ENCODE measurements around the gene ZDHHC11B.
"Not testable (repeated sequence)": the region's sequence is repeated elsewhere in the genome, so short reads cannot be mapped to it uniquely, and the experiment has no call there.

ZDHHC11B gene

GRCh38 chr5:785181-785705 lies 714 bp upstream of the ZDHHC11B start:
- peak; percentile 65 for FAIRE-seq
- not testable (repeated sequence) for DNase-seq (ENCODE audit: insufficient read length, low spot score)

DNA sequence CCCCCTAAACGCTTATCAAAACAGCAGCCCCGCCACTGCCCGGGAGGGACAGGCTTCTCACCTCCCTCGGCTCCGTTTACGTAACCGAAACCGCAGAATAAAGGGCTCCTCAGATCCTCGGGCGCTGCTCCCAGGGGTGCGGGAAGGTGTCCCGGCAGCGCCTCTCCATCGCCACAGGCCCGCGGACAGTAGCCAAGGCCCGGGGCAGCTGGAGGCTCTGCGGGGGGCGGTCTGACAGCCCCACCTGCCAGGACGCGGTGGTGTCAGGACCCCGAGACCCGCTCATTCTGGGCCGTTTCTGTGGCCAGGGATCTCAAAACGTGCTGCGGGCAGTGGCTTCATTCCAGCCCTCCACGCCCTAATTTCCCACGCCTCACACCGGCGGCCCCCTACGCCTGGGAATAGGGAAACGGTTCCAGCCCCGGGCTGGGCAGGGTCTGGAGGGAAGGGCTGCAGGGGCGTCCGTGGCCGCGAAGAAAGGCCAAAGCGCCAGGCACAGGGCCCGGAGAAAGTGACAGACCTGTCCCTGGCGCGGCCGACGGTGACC lies 575 bp downstream of the ZDHHC11B start:
- FAIRE-seq, result peak; percentile 33
- DNase-seq (ENCODE audit: insufficient read length, low spot score), result not testable (repeated sequence)

DNA sequence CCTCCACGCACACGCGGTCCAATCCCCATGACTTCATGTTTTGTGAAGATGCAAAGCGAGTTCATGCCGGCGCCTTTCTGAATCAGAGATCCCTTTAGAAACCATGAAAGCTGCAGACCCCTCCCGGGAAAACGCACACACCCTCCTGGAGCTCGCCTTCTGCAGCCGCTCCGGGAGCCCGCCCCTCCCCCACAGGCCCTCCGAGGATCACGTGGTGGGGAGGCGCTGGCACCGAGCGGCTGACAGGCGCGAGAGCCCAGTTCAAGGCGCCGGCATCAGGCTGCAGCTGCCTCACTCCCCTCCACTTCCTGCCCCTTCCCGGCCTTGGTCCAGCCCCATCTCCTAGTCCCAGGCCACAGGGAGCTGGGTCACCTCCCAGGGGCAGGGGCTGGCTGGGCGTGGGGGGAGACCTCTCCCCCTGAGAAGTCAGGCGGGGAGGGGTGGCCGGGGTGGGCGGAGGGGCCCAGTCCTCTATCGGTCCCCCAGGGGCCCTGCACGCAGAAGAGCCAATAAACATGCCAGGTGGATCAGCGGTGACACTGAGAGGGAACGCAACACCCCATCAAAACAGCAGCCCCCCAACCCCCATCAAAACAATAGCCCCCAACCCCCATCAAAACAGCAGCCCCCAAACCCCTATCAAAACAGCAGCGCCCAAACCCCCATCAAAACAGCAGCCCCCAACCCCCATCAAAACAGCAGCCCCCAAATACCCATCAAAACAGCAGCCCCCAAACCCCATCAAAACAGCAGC lies 1.3 kb downstream of the ZDHHC11B start:
- DNase-seq (ENCODE audit: insufficient read length, low spot score), result not testable (repeated sequence)
- FAIRE-seq, result peak; percentile 83

DNA sequence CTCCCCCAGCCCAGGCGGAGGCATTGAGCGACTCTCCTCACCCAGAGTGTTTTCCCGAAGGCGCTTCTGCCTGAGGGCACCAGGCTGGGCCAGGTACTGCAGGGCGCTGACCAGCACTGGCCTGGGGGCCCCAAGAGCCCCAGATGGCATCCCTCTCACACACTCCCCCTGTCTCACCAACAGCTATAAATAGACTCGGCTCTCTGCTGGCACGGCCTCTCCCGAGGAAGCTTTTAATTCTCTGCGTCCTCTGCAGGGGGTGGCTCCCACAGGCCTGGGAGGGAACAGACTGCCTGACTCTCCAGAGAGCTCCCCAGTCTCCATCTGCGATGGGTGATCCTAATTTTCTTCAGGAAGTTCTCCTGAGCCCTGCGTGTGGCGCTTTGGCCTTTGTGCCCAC lies 2.2 kb downstream of the ZDHHC11B start:
- DNase-seq (ENCODE audit: insufficient read length, low spot score); FAIRE-seq: not testable (repeated sequence)

- not testable (repeated sequence) for FAIRE-seq; DNase-seq (ENCODE audit: insufficient read length, low spot score)
Observed at GRCh38 chr5:780571-780970, 4.0 kb downstream of the ZDHHC11B start.

GRCh38 chr5:778967-779366 lies 5.6 kb downstream of the ZDHHC11B start:
- peak; percentile 31 for FAIRE-seq
- DNase-seq (ENCODE audit: insufficient read length, low spot score), result not testable (repeated sequence)

DNA sequence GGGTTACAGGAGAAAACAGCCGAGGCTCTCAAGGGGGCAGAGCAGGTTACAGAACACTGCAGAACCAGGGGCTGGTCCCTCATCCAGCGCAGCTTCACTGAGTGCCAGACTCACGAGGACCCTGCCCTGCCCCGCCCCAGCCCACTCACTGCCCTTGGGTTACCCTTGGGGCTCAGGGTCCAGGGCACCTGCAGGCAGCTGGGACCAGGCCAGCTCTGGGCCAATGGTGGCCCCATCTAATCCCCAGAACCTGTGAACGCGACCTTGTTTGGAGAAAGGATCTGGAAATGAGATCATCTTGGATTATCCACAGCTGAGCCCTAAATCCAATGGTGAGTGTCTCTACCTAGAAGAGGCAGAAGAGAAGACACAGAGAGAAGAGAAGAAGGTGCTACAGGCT lies 6.1 kb downstream of the ZDHHC11B start:
- peak; percentile 87 for FAIRE-seq
- DNase-seq (ENCODE audit: insufficient read length, low spot score), result not testable (repeated sequence)

DNA sequence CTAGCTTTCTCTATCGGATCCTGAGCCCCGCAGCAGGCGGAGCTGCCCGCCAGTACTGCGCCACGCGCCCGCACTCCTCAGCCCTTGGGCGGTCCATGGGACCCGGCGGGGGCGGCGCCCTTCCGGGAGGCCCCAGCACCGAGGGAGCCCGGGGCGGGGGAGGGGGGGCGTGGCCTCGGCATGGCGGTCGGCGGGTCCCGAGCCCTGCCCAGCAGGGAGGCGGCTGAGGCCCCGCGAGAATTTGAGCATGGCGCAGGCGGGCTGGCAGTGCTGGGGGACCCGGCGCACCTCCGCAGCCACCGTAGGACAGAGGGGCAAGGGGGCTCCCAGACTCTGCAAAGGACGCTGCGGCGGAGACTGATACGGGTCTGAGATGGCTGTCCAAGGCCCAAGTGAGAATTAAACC lies 6.8 kb downstream of the ZDHHC11B start:
- no peak for DNase-seq (ENCODE audit: insufficient read length, low spot score)
- no peak for FAIRE-seq

- FAIRE-seq, result no peak
- no peak for DNase-seq (ENCODE audit: insufficient read length, low spot score)
Observed at GRCh38 chr5:776862-777711, 7.4 kb downstream of the ZDHHC11B start.

DNA sequence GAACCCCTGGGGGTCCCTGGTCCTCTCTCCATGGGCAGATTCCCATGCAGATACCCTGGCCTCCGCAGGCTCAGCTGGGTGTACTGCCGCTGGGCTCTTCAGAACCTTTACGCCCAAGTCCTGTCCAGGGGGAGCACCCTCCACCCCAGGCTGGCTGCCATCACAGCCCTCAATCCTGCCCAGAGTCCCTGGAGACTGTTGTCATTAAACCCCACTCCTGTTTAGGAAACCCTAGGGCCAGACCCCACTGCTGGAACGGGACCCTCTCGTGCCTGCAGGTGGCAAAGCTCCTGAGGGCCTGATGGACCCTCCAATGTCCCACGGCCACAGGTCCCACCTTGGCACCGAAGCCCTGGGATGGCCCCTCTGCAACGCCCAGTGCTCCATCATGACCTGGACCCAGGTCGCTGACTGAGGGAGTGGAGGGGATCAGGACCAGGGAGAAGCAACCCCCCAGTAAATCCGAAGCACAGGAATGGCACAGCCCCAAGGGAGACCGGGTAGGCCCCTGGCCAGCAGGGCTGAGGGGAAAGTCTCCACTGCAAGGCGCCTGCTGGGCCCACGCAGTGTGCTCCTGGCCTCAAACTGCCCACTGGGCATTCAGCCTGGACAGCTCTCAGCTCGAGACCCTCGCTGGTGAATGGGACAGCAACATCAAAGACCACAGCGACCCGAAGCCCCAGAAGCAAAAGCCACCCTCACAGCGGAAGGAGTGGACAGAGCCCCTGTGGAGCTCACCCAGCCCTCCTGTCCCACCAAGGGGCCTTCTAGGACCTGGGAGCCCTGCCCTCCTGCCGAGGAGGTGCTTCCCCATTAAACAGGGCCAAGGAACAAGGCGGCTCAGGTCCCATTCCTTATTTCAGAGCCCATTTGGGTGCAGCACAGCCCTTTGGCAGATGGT lies 8.3 kb downstream of the ZDHHC11B start:
- DNase-seq (ENCODE audit: insufficient read length, low spot score), result no peak
- FAIRE-seq, result peak; percentile 46

DNA sequence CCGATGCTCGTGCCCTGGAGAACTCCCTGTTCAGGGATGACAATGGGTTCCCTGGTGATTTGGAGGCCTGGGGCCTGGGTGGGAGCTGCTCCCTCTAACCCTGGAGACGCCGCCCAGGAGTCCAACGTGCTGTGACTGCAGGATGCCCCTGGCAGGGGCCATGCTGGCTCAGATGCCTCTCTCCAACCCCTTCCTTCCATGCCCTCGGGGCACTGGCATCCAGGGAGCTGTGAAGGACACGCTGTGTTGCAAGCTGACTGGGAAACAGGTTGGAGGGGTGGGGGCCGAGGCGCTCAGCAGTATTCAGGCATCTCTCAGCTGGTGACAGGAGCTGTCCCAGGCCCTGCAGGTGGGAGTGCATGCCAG lies 9.0 kb downstream of the ZDHHC11B start:
- not testable (repeated sequence) for DNase-seq (ENCODE audit: insufficient read length, low spot score); FAIRE-seq

GRCh38 chr5:774854-775505 lies 9.5 kb downstream of the ZDHHC11B start:
- DNase-seq (ENCODE audit: insufficient read length, low spot score) (peak; percentile 5), FAIRE-seq (peak; percentile 63)

DNA sequence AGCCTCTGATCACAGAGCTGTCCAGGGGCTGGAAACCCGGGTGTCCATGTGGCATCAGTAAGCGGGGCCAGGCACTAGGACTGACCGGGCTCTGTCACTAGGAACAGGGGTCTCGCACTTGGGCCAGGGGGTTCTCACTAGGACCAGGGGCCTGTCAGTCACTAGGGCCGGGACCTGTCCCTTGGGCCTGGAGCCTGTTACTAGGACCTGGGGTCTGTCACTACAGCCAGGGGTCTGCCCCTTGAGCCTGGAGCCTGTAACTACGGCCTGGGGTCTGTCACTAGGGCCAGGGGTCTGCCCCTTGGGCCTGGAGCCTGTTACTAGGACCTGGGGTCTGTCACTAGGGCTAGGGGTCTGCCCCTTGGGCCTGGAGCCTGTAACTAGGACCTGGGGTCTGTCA lies 10.2 kb downstream of the ZDHHC11B start:
- DNase-seq (ENCODE audit: insufficient read length, low spot score), result not testable (repeated sequence)
- peak; percentile 70 for FAIRE-seq

DNA sequence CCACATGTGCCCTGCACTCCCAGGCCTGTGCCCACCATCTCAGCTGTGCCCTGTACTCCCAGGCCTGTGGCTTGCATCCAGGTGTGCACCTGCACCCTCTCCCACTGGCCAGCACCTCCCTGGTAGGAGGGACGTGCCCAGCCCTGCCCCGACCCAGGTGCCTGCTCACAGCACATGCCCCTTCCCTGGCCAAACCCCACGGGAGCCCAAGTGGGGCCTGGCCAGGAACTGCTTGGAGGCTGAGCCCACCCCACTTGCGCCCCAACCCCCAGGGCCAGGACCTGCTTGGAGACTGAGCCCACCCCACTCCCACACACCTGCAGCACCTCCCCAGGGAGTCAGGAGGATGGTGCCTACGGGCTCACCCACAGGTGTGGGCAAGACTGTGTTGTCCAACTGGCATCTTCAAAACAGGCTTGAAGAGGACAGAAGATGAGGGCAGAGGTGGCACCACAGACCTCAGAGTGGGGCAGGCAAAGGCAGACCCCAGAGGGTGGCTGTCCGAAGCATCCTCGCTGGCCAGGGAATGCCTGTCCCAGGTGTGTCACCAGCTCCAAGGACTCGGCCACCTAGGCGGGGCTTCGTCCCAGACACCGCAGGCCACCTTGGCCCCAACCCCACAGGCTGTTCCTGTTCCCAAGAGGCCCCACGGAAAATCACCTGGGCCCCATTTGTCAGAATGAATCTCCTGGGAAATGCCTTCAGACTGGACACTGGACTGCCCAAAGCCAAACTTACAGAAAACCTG lies 10.8 kb downstream of the ZDHHC11B start:
- peak; percentile 4 for FAIRE-seq
- DNase-seq (ENCODE audit: insufficient read length, low spot score), result peak; percentile 3

DNA sequence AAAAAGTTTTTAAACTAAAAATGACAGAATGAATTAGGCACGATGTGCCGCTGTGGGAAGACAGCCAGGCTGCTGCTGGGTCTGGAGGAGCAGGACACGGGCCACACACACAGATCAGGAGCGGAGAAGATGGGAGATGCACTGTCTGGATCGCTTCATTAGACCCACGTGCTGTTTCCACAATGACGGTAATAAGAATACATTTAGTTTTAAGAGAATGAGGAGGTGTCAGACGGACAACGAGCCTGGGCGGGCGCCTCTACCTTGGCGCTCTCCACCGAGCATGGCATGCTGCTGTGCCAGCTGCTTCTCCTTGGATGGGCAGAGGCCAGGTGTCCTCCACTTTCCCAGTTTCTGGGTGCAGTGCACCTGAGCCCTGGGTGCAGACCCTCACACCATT lies 11.6 kb downstream of the ZDHHC11B start:
- not testable (repeated sequence) for DNase-seq (ENCODE audit: insufficient read length, low spot score); FAIRE-seq

GRCh38 chr5:772547-772890 lies 12.0 kb downstream of the ZDHHC11B start:
- not testable (repeated sequence) for FAIRE-seq; DNase-seq (ENCODE audit: insufficient read length, low spot score)

GRCh38 chr5:771841-772546 lies 12.5 kb downstream of the ZDHHC11B start:
- FAIRE-seq, result peak; percentile 89

DNA sequence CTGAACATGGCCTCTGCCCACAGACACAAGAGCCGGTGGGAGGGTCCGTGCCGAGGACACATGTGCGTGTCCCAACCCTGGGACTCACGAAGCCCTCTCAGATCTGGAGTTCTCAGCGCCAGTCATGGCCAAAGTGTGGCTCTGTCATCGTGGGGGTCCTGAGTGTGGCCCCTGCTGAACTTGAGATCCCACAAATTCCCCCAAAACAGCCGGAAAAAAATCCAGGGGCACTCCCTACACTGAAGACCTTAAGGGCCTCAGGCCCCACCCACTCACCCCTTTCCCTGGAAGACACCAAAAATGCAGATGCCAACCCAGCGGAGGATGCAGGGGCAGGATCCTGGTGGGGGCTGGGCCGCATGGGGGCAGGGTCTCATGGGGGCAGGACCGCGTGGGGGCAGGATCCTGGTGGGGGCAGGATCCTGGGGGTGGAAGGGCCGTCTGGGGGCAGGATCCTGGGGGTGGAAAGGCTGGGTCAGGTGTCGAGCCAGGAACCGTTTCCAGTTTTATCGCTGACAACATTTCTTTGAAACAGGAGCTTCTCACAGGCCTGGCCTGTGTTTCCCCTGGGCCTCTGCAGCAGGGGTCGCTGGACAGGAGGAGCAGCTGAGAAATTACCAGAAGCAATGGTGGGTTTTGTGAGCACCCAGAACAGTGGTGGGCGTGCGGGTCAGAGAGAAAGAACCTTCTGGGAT lies 13.3 kb downstream of the ZDHHC11B start:
- peak; percentile 9 for FAIRE-seq
- DNase-seq (ENCODE audit: insufficient read length, low spot score), result not testable (repeated sequence)

More at GRCh38 chr5:771841-772546, 12.5 kb downstream of the ZDHHC11B start:
- DNase-seq (ENCODE audit: insufficient read length, low spot score), result not testable (repeated sequence)
